ENCODE results near the gene OPHN1. TPM values are rescaled to one million over a fixed set of nuclear protein-coding genes. Genes with fewer than 3 reads are reported as not detected.

The OPHN1 gene
- total RNA-seq, 1 donor from 2014 or later = 9.8 TPM

- H3K4me3 ChIP-seq = no peak overlapping the region
Measured at GRCh38 chrX:68256990-68257389, 176.3 kb downstream of the OPHN1 start.

GRCh38 chrX:68254738-68255645, 178.3 kb downstream of the OPHN1 start:
- Histone ChIP-seq H3K27ac (no peak overlapping the region), H3K27me3 (no peaks in the 10 kb centered on the region), H3K36me3 (no peaks in the 10 kb centered on the region), H3K4me3 (no peak overlapping the region), H3K9me3 (no peaks in the 10 kb centered on the region), H3K4me1 (peaks cover 3% of the 10 kb centered on the region)
- intact Hi-C loops (cut with DNase I) = no loop called here
- DNase-seq (no peak), ATAC-seq (no peak)
- TF ChIP-seq CTCF (IDR thresholded peaks at IDR 0.05) = no peak

More at GRCh38 chrX:68256990-68257389, 176.3 kb downstream of the OPHN1 start:
- ATAC-seq (no peak), DNase-seq (no peak)
- Histone ChIP-seq H3K27ac (no peak overlapping the region), H3K9me3 (no peaks in the 10 kb centered on the region), H3K36me3 (no peaks in the 10 kb centered on the region), H3K27me3 (no peaks in the 10 kb centered on the region), H3K4me1 (peaks cover 3% of the 10 kb centered on the region)
- TF ChIP-seq CTCF (IDR thresholded peaks at IDR 0.05) = no peak
- intact Hi-C loops (cut with DNase I) = no loop called here

GRCh38 chrX:68252664-68253063, 180.6 kb downstream of the OPHN1 start:
- Histone ChIP-seq H3K4me3 (no peak overlapping the region), H3K9me3 (no peaks in the 10 kb centered on the region), H3K27ac (no peak overlapping the region), H3K4me1 (peaks cover 3% of the 10 kb centered on the region), H3K36me3 (no peaks in the 10 kb centered on the region), H3K27me3 (no peaks in the 10 kb centered on the region)
- TF ChIP-seq CTCF (IDR thresholded peaks at IDR 0.05) = no peak
- intact Hi-C loops (cut with DNase I) = no loop called here
- DNase-seq (no peak), ATAC-seq (no peak)

- no peak for DNase-seq
- intact Hi-C loops (cut with DNase I) = no loop called here
- no peak for ATAC-seq
- Histone ChIP-seq H3K27ac (peak overlapping the region; percentile 51), H3K27me3 (no peaks in the 10 kb centered on the region), H3K36me3 (no peaks in the 10 kb centered on the region), H3K4me3 (no peak overlapping the region), H3K9me3 (no peaks in the 10 kb centered on the region), H3K4me1 (peaks cover 3% of the 10 kb centered on the region)
- TF ChIP-seq CTCF (IDR thresholded peaks at IDR 0.05) = no peak
Measured at GRCh38 chrX:68249903-68250302, 183.4 kb downstream of the OPHN1 start.

GRCh38 chrX:68249401-68249831, 183.9 kb downstream of the OPHN1 start:
- Histone ChIP-seq H3K36me3 (no peaks in the 10 kb centered on the region), H3K9me3 (no peaks in the 10 kb centered on the region), H3K27ac (peak overlapping the region; percentile 51), H3K4me3 (no peak overlapping the region), H3K27me3 (no peaks in the 10 kb centered on the region), H3K4me1 (peaks cover 3% of the 10 kb centered on the region)
- TF ChIP-seq CTCF (IDR thresholded peaks at IDR 0.05) = no peak
- DNase-seq = no peak
- intact Hi-C loops (cut with DNase I) = no loop called here
- peak; percentile 57 for ATAC-seq
